Stimulated activated CD4-positive, alpha-beta T cell treated with anti-CD3 and anti-CD28 coated beads, Interleukin-1b, Interleukin-23, amount 100 ng/mL, for 48 hours (primary cell): ENCODE measurements around the gene TCAF2.
A peak's percentile ranks its signal among the peaks of the same experiment; 100 is the strongest.
"Not testable (repeated sequence)": the region's sequence is repeated elsewhere in the genome, so short reads cannot be mapped to it uniquely, and the experiment has no call there.

Experiments used
- DNase-seq: peaks from one replicate; pipeline ENCODE4 v3.0.0-alpha.2; 2020

TCAF2 gene

GRCh38 chr7:143620646-143621045, at the start of gene TCAF2:
Gene TCAF2 (plus strand): TSS chr7:143620974.
- peak; percentile 72 for DNase-seq

GRCh38 chr7:143571501-143571900, 49.3 kb upstream of the TCAF2 start, which contains the start of gene CTAGE15:
Gene CTAGE15 (plus strand): TSS chr7:143571801. CDS start chr7:143571818, 17 bp downstream.
- not testable (repeated sequence) for DNase-seq

GRCh38 chr7:143588183-143588582, 32.6 kb upstream of the TCAF2 start:
- DNase-seq = not testable (repeated sequence)

- DNase-seq = not testable (repeated sequence)
These were observed 30.9 kb upstream of the TCAF2 start for GRCh38 chr7:143589897-143590296.

- not testable (repeated sequence) for DNase-seq
These were observed 22.7 kb upstream of the TCAF2 start for GRCh38 chr7:143598086-143598485.

GRCh38 chr7:143603549-143603948, 17.2 kb upstream of the TCAF2 start:
- not testable (repeated sequence) for DNase-seq

- not testable (repeated sequence) for DNase-seq
These were observed 14.7 kb upstream of the TCAF2 start for GRCh38 chr7:143606088-143606487.

GRCh38 chr7:143615545-143615944, 5.2 kb upstream of the TCAF2 start:
- not testable (repeated sequence) for DNase-seq

GRCh38 chr7:143617204-143617603, 3.6 kb upstream of the TCAF2 start:
- not testable (repeated sequence) for DNase-seq

GRCh38 chr7:143620058-143620457, 716 bp upstream of the TCAF2 start:
- DNase-seq = not testable (repeated sequence)

- DNase-seq = not testable (repeated sequence)
These were observed 401 bp downstream of the TCAF2 start for GRCh38 chr7:143621175-143621574.

- DNase-seq = not testable (repeated sequence)
These were observed 1.4 kb downstream of the TCAF2 start for GRCh38 chr7:143622130-143622529.

GRCh38 chr7:143630653-143631052, 9.9 kb downstream of the TCAF2 start:
- DNase-seq = not testable (repeated sequence)

GRCh38 chr7:143632506-143632905, 11.7 kb downstream of the TCAF2 start:
- not testable (repeated sequence) for DNase-seq

- DNase-seq = not testable (repeated sequence)
These were observed 12.3 kb downstream of the TCAF2 start for GRCh38 chr7:143633013-143633618.

GRCh38 chr7:143635364-143636240, 14.8 kb downstream of the TCAF2 start:
- not testable (repeated sequence) for DNase-seq

GRCh38 chr7:143639372-143639771, 18.6 kb downstream of the TCAF2 start:
- not testable (repeated sequence) for DNase-seq

GRCh38 chr7:143640528-143641189, 19.9 kb downstream of the TCAF2 start:
- not testable (repeated sequence) for DNase-seq

GRCh38 chr7:143646598-143646997, 25.8 kb downstream of the TCAF2 start:
- DNase-seq = not testable (repeated sequence)

GRCh38 chr7:143649902-143650301, 29.1 kb downstream of the TCAF2 start:
- not testable (repeated sequence) for DNase-seq

GRCh38 chr7:143650447-143650846, 29.7 kb downstream of the TCAF2 start:
- not testable (repeated sequence) for DNase-seq
